ENCODE results near the gene TMEM259. TPM values are rescaled to one million over a fixed set of nuclear protein-coding genes. Genes with fewer than 3 reads are reported as not detected.
A peak's percentile ranks its signal among the peaks of the same experiment; 100 is the strongest.

TMEM259 gene
- total and polyA plus RNA-seq, 2 of the 13 experiments (the other 11 are each of a cell fraction or from before 2014, with no cell fraction given) = 64.7 to 164 TPM

DNA sequence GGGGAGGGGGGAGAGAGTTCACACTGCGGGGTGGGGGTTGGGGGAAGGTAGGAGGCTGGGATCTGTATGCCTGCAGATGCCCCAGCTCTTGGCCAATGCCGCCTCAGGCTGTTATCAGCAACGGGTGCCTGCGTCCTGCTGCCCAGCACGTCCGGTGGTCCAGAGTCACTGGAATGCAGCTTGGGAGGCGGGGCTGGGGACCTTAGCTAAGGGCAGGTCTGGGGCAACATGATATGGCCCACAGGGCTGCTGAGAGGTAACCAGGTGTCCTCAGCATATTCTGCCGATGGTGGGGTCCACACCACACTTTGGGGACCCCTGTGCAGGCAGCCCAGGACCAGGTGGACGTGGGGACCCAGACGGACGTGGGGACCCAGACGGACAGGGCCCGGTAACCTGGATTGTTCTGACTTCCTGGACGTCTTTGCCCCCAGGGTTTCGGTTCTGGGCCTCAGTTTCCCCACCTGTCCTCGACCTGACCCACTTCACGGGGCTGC lies 45.4 kb upstream of the TMEM259 start (continued):
- TF ChIP-seq, protein P1, sequence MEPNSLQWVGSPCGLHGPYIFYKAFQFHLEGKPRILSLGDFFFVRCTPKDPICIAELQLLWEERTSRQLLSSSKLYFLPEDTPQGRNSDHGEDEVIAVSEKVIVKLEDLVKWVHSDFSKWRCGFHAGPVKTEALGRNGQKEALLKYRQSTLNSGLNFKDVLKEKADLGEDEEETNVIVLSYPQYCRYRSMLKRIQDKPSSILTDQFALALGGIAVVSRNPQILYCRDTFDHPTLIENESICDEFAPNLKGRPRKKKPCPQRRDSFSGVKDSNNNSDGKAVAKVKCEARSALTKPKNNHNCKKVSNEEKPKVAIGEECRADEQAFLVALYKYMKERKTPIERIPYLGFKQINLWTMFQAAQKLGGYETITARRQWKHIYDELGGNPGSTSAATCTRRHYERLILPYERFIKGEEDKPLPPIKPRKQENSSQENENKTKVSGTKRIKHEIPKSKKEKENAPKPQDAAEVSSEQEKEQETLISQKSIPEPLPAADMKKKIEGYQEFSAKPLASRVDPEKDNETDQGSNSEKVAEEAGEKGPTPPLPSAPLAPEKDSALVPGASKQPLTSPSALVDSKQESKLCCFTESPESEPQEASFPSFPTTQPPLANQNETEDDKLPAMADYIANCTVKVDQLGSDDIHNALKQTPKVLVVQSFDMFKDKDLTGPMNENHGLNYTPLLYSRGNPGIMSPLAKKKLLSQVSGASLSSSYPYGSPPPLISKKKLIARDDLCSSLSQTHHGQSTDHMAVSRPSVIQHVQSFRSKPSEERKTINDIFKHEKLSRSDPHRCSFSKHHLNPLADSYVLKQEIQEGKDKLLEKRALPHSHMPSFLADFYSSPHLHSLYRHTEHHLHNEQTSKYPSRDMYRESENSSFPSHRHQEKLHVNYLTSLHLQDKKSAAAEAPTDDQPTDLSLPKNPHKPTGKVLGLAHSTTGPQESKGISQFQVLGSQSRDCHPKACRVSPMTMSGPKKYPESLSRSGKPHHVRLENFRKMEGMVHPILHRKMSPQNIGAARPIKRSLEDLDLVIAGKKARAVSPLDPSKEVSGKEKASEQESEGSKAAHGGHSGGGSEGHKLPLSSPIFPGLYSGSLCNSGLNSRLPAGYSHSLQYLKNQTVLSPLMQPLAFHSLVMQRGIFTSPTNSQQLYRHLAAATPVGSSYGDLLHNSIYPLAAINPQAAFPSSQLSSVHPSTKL (CRISPR knock-in tag; IDR thresholded peaks at IDR 0.05) = no peak
- TF ChIP-seq ZNF724P (CRISPR knock-in tag; IDR thresholded peaks at IDR 0.05; ENCODE audit: borderline replicate concordance) = no peak
- TF ChIP-seq ZNF777 (CRISPR knock-in tag; IDR thresholded peaks at IDR 0.05) = 0 out of 2 replicates have a peak, but pooled peaks have one; percentile 20
- TF ChIP-seq KAT2B (IDR thresholded peaks at IDR 0.05; ENCODE audit: borderline replicate concordance, low read depth, low read length) = no peak
- no peak; the same call in 1 of the 2 replicates for TF ChIP-seq ZNF616 (CRISPR knock-in tag; IDR thresholded peaks at IDR 0.05; ENCODE audit: low read depth)
- TF ChIP-seq ZNF547 (CRISPR knock-in tag; IDR thresholded peaks at IDR 0.05) = no peak
- TF ChIP-seq HMG20B (CRISPR knock-in tag; conservative IDR thresholded peaks at IDR 0.05) = no peak
- no peak for TF ChIP-seq MEIS1 (CRISPR knock-in tag; IDR thresholded peaks at IDR 0.05; ENCODE audit: borderline replicate concordance)
- no peak for TF ChIP-seq NR2C2 (CRISPR knock-in tag; IDR thresholded peaks at IDR 0.05; ENCODE audit: borderline replicate concordance)
- TF ChIP-seq, protein P2, sequence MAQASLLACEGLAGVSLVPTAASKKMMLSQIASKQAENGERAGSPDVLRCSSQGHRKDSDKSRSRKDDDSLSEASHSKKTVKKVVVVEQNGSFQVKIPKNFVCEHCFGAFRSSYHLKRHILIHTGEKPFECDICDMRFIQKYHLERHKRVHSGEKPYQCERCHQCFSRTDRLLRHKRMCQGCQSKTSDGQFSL (CRISPR knock-in tag; IDR thresholded peaks at IDR 0.05) = no peak
- TF ChIP-seq, protein P3, sequence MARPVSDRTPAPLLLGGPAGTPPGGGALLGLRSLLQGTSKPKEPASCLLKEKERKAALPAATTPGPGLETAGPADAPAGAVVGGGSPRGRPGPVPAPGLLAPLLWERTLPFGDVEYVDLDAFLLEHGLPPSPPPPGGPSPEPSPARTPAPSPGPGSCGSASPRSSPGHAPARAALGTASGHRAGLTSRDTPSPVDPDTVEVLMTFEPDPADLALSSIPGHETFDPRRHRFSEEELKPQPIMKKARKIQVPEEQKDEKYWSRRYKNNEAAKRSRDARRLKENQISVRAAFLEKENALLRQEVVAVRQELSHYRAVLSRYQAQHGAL (CRISPR knock-in tag; IDR thresholded peaks at IDR 0.05; ENCODE audit: not compliant biosample characterization) = no peak
- TF ChIP-seq, protein P4, sequence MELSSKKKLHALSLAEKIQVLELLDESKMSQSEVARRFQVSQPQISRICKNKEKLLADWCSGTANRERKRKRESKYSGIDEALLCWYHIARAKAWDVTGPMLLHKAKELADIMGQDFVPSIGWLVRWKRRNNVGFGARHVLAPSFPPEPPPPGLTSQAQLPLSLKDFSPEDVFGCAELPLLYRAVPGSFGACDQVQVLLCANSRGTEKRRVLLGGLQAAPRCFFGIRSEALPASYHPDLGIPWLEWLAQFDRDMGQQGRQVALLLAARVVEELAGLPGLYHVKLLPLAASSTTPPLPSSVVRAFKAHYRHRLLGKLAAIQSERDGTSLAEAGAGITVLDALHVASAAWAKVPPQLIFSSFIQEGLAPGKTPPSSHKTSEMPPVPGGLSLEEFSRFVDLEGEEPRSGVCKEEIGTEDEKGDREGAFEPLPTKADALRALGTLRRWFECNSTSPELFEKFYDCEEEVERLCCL (CRISPR knock-in tag; IDR thresholded peaks at IDR 0.05; ENCODE audit: borderline replicate concordance) = no peak
- no peak for TF ChIP-seq GFI1 (CRISPR knock-in tag; IDR thresholded peaks at IDR 0.05; ENCODE audit: borderline replicate concordance)
- no peak for TF ChIP-seq ZNF138 (CRISPR knock-in tag; IDR thresholded peaks at IDR 0.05; ENCODE audit: low read depth)
- TF ChIP-seq, protein P5, sequence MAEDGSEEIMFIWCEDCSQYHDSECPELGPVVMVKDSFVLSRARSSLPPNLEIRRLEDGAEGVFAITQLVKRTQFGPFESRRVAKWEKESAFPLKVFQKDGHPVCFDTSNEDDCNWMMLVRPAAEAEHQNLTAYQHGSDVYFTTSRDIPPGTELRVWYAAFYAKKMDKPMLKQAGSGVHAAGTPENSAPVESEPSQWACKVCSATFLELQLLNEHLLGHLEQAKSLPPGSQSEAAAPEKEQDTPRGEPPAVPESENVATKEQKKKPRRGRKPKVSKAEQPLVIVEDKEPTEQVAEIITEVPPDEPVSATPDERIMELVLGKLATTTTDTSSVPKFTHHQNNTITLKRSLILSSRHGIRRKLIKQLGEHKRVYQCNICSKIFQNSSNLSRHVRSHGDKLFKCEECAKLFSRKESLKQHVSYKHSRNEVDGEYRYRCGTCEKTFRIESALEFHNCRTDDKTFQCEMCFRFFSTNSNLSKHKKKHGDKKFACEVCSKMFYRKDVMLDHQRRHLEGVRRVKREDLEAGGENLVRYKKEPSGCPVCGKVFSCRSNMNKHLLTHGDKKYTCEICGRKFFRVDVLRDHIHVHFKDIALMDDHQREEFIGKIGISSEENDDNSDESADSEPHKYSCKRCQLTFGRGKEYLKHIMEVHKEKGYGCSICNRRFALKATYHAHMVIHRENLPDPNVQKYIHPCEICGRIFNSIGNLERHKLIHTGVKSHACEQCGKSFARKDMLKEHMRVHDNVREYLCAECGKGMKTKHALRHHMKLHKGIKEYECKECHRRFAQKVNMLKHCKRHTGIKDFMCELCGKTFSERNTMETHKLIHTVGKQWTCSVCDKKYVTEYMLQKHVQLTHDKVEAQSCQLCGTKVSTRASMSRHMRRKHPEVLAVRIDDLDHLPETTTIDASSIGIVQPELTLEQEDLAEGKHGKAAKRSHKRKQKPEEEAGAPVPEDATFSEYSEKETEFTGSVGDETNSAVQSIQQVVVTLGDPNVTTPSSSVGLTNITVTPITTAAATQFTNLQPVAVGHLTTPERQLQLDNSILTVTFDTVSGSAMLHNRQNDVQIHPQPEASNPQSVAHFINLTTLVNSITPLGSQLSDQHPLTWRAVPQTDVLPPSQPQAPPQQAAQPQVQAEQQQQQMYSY (CRISPR knock-in tag; IDR thresholded peaks at IDR 0.05) = no peak
- TF ChIP-seq ZNF674 (CRISPR knock-in tag; IDR thresholded peaks at IDR 0.05; ENCODE audit: low read depth) = no peak
- TF ChIP-seq ZNF274 (CRISPR knock-in tag; IDR thresholded peaks at IDR 0.05) = no peak
- TF ChIP-seq ZNF24 (IDR thresholded peaks at IDR 0.05) = no peak

All from HepG2 (cell line).